ENCODE results near the gene ZNF606. TPM values are rescaled to one million over a fixed set of nuclear protein-coding genes. Genes with fewer than 3 reads are reported as not detected.

The ZNF606 gene
- total RNA-seq, 3 donors from 2014 or later = 11.6 to 17.1 (median 13.8) TPM

DNA sequence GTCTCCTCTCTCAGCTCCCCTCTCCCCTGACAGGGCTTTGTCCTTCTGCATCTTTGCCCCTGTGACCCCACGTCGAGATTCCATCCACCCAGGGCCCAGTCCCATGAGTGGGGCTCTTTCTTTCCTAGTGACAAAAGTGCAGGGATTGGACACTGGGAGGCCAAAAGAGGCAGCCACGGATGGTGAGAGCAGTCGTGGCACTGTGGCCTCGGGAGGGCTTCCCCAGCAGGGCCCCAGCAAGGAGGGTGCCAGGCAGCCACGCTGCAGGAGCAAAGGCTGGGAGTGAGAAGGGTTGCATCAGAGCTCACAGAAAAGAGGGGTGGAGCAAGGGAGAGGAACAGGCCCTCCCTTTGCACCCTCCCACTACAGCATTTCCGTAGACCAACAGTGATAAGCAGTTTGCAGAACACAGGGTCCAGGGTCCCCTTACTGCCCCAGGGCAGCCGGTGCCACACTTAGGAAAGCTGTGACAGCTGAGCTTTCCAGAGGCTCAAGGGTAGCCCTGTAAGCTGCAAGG is 36.1 kb upstream of the ZNF606 start:
- Histone ChIP-seq H3K4me3 (no peak overlapping the region), H3K4me1 (ENCODE audit: low read depth) (no peaks in the 10 kb centered on the region), H3K36me3 (ENCODE audit: low read depth) (no peaks in the 10 kb centered on the region), H3K9me3 (peaks cover 58% of the 10 kb centered on the region)
- TF ChIP-seq, protein P1, sequence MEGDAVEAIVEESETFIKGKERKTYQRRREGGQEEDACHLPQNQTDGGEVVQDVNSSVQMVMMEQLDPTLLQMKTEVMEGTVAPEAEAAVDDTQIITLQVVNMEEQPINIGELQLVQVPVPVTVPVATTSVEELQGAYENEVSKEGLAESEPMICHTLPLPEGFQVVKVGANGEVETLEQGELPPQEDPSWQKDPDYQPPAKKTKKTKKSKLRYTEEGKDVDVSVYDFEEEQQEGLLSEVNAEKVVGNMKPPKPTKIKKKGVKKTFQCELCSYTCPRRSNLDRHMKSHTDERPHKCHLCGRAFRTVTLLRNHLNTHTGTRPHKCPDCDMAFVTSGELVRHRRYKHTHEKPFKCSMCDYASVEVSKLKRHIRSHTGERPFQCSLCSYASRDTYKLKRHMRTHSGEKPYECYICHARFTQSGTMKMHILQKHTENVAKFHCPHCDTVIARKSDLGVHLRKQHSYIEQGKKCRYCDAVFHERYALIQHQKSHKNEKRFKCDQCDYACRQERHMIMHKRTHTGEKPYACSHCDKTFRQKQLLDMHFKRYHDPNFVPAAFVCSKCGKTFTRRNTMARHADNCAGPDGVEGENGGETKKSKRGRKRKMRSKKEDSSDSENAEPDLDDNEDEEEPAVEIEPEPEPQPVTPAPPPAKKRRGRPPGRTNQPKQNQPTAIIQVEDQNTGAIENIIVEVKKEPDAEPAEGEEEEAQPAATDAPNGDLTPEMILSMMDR (IDR thresholded peaks at IDR 0.05) = no peak
- no peak for ATAC-seq
- intact Hi-C loops (cut with DNase I, micrococcal nuclease) = no loop called here
- DNase-seq = no peak

DNA sequence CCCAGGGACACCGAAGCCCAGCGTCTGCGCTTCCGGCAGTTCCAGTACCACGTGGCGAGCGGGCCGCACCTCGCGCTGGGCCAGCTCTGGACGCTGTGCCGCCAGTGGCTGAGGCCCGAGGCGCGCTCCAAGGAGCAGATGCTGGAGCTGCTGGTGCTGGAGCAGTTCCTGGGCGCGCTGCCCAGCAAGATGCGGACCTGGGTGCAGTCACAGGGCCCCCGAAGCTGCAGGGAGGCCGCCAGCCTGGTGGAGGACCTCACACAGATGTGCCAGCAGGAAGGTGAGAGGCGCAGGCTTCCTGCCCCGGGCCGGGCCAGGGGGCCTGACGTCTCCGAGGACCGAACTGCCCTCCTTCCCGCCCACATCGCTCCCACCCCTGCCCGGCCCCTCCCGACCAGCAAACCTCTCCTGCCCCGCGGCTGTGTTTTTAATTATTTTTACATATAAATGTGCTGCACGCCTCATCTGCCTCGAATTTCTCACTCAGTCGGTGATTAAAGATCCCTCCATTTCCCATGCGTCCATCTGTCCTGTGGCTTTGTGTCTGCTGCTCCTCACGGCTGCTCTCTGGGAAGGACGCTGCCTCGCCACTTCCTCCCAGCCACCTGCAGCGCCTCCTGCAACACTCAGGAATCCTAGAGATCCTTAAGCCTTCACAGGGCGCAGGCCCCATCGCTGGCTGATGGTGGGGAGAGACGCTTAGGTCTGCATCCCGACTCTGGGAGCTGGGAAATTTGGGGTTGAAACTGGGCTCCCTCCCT is 35.5 kb upstream of the ZNF606 start:
- no peaks in the 10 kb centered on the region for H3K36me3 ChIP-seq (ENCODE audit: low read depth)
- intact Hi-C loops (cut with DNase I, micrococcal nuclease) = no loop called here
- DNase-seq = no peak
- TF ChIP-seq, protein P1 (IDR thresholded peaks at IDR 0.05) = no peak
- H3K4me3 ChIP-seq = no peak overlapping the region
- H3K9me3 ChIP-seq = peaks cover 55% of the 10 kb centered on the region
- ATAC-seq = no peak
- no peaks in the 10 kb centered on the region for H3K4me1 ChIP-seq (ENCODE audit: low read depth)

DNA sequence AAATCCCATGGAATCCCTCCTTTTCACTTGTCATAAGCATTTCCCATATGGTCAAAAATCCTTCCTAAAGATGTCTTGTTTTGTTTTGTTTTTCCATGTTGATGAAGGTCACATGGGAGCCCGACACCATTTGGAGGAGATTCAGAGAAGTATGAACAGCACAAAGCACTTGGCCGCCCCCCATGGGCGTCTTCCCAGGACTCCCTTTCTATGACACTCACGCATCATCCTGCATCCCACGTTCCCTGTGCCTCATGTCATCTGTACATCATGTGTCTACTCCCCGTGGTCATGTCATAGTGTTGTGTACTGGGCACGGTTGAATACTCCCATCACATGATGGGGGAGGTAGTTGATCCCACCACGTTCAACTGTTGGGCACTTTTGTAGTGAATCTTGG is 33.2 kb upstream of the ZNF606 start:
- intact Hi-C loops (cut with DNase I, micrococcal nuclease) = no loop called here
- ATAC-seq = no peak

DNA sequence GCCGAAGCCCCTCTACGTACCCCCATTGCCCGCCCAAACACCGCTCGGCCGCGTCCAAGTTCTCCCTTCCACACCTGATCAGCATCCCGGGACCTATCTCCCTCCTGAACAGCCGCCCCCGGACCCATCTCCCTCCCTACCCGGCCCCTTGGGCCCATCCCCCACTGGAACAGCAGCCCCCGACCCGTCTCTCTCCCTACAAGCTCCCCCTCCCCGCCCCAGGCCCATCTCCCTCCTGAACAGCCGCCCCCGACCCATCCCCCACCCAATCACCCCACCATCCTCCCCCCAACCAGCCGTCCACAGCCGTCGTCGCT is 31.8 kb upstream of the ZNF606 start:
- H3K4me1 ChIP-seq (ENCODE audit: low read depth) = no peaks in the 10 kb centered on the region
- TF ChIP-seq, protein P1 (IDR thresholded peaks at IDR 0.05) = no peak
- DNase-seq = no peak
- peaks cover 32% of the 10 kb centered on the region for H3K9me3 ChIP-seq
- no peaks in the 10 kb centered on the region for H3K36me3 ChIP-seq (ENCODE audit: low read depth)
- H3K4me3 ChIP-seq = no peak overlapping the region
- no peak for ATAC-seq
- intact Hi-C loops (cut with DNase I, micrococcal nuclease) = no loop called here

More for the DNA sequence above, 33.2 kb upstream of the ZNF606 start:
- TF ChIP-seq, protein P1 (IDR thresholded peaks at IDR 0.05) = no peak
- Histone ChIP-seq H3K4me1 (ENCODE audit: low read depth) (no peaks in the 10 kb centered on the region), H3K36me3 (ENCODE audit: low read depth) (no peaks in the 10 kb centered on the region), H3K9me3 (peaks cover 42% of the 10 kb centered on the region), H3K4me3 (no peak overlapping the region)
- no peak for DNase-seq

DNA sequence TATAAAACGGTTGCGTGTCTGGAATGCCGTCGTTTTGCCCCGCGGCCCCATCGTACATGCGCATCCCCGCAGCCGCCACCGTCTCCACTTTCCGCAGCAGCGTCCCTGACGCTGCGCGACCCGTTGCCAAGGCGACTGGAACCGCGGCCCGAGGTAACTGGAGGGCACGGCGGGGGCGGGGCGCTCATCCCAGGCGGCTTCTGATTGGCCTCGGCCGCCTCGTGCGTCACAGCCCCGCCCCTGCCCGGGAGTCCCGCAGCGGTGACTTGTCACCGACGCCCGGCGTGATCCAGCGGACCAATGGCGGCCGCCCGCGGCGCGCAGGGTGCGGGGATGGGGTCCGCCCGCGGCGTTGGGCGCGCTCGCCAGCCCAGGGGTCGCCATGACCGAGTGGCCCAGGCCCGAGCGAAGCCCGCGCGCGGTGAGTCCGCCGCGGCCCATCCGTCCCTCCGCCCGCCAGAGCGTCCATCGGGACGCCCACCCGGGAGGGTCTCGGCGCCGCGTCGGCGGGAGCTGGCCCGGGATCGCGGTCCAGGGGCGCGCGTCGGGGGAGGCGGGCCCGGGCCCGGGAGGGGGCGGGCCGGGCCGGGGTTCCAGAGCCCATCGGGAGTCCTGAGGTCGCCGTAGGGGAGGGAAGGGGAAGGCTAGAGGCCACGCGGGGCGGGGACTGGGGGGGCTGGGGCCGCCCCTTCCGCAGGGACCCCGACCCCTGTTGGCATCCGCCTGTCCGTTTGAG is 31.3 kb upstream of the ZNF606 start, which contains the start of gene ZSCAN1:
Gene ZSCAN1, plus strand, starts transcription at position 285 of the 736 bp plus-strand sequence. CDS start 3,812 bp downstream, outside the sequence.
- Histone ChIP-seq H3K4me1 (ENCODE audit: low read depth) (no peaks in the 10 kb centered on the region), H3K36me3 (ENCODE audit: low read depth) (no peaks in the 10 kb centered on the region), H3K4me3 (no peak within 1 kb of the TSS), H3K9me3 (peaks cover 31% of the 10 kb centered on the region)
- ATAC-seq = peak; percentile 65
- TF ChIP-seq, protein P1 (IDR thresholded peaks at IDR 0.05) = no peak
- intact Hi-C loops (cut with DNase I, micrococcal nuclease) = no loop called here
- peak; percentile 68 to 75 (median 72) for DNase-seq
